ENCODE results near the gene RCSD1. TPM values are rescaled to one million over a fixed set of nuclear protein-coding genes. Genes with fewer than 3 reads are reported as not detected.

RCSD1 gene
- total and polyA plus RNA-seq, 2 of the 13 experiments (the other 11 are each of a cell fraction or from before 2014, with no cell fraction given): not detected

GRCh38 chr1:167627865-167628641 lies 2.0 kb upstream of the RCSD1 start (continued):
- TF ChIP-seq FOXP4 (CRISPR knock-in tag; IDR thresholded peaks at IDR 0.05): peak; percentile 60; the same call in 1 of the 2 replicates
- TF ChIP-seq ZFX (CRISPR knock-in tag; IDR thresholded peaks at IDR 0.05; ENCODE audit: low read depth): peak; percentile 78
- peak; percentile 72 for TF ChIP-seq ELF1 (CRISPR knock-in tag; IDR thresholded peaks at IDR 0.05)
- TF ChIP-seq RARA (CRISPR knock-in tag; IDR thresholded peaks at IDR 0.05): peak; percentile 33; the same call in 1 of the 2 replicates
- TF ChIP-seq MYC (CRISPR knock-in tag; IDR thresholded peaks at IDR 0.05; ENCODE audit: borderline replicate concordance): peak; percentile 20; the same call in 1 of the 2 replicates
- peak; percentile 53; the same call in 1 of the 2 replicates for TF ChIP-seq HNF4A (CRISPR knock-in tag; IDR thresholded peaks at IDR 0.05)
- TF ChIP-seq ZNF574 (CRISPR knock-in tag; IDR thresholded peaks at IDR 0.05): peak; percentile 28; the same call in 1 of the 2 replicates
- TF ChIP-seq HMG20B (CRISPR knock-in tag; conservative IDR thresholded peaks at IDR 0.05): 0 out of 2 replicates have a peak, but pooled peaks have one; percentile 77
- peak; percentile 45; the same call in 1 of the 2 replicates for TF ChIP-seq PHF21A (CRISPR knock-in tag; IDR thresholded peaks at IDR 0.05)
- TF ChIP-seq ZNF468 (CRISPR knock-in tag; IDR thresholded peaks at IDR 0.05): no peak
- TF ChIP-seq ATF7-NPFF (CRISPR knock-in tag; IDR thresholded peaks at IDR 0.05; ENCODE audit: low read depth): no peak
- no peak for TF ChIP-seq GABPA (IDR thresholded peaks at IDR 0.05; ENCODE audit: low read depth, low read length)
- TF ChIP-seq GABPA (CRISPR knock-in tag; IDR thresholded peaks at IDR 0.05; ENCODE audit: low read depth): peak; percentile 75
- TF ChIP-seq ERF (CRISPR knock-in tag; IDR thresholded peaks at IDR 0.05): no peak
- TF ChIP-seq ZMAT5 (CRISPR knock-in tag; IDR thresholded peaks at IDR 0.05; ENCODE audit: borderline replicate concordance, low read depth): no peak
- peak; percentile 47 for TF ChIP-seq PAXIP1 (CRISPR knock-in tag; conservative IDR thresholded peaks at IDR 0.05)
- TF ChIP-seq HMG20A (CRISPR knock-in tag; IDR thresholded peaks at IDR 0.05; ENCODE audit: borderline replicate concordance): 0 out of 2 replicates have a peak, but pooled peaks have one; percentile 51
- peak; percentile 42; the same call in 1 of the 2 replicates for TF ChIP-seq KDM6A (CRISPR knock-in tag; IDR thresholded peaks at IDR 0.05; ENCODE audit: low read depth)
- no peak for TF ChIP-seq ZNF101 (CRISPR knock-in tag; IDR thresholded peaks at IDR 0.05; ENCODE audit: borderline replicate concordance, low read depth)
- TF ChIP-seq SAP130 (CRISPR knock-in tag; IDR thresholded peaks at IDR 0.05; ENCODE audit: low read depth): peak; percentile 37; the same call in 1 of the 2 replicates
